Hematopoietic multipotent progenitor cell treated with erythropoietin and hydrocortisone succinate and interleukin-3 and kit ligand, for 4 days (in vitro differentiated cells): ENCODE data around the gene PPP2R2D.
"Not testable (repeated sequence)": the region's sequence is repeated elsewhere in the genome, so short reads cannot be mapped to it uniquely, and the experiment has no call there.

Experiments
- DNase-seq: peaks from one replicate; pipeline ENCODE4 v3.0.0-alpha.2; 2015

PPP2R2D gene

GRCh38 chr10:131909014-131909808 is 8.4 kb downstream of the PPP2R2D start:
- DNase-seq, result peak; percentile 54

- no peak for DNase-seq
Observed at GRCh38 chr10:131909929-131910328, 9.1 kb downstream of the PPP2R2D start.

- DNase-seq, result no peak
Observed at GRCh38 chr10:131910663-131911314, 10.0 kb downstream of the PPP2R2D start.

GRCh38 chr10:131911451-131911850 is 10.6 kb downstream of the PPP2R2D start:
- DNase-seq, result no peak

- DNase-seq, result no peak
Observed at GRCh38 chr10:131912620-131913019, 11.8 kb downstream of the PPP2R2D start.

- DNase-seq, result no peak
Observed at GRCh38 chr10:131915484-131915883, 14.7 kb downstream of the PPP2R2D start.

- no peak for DNase-seq
Observed at GRCh38 chr10:131915990-131916766, 15.4 kb downstream of the PPP2R2D start.

- not testable (repeated sequence) for DNase-seq
Observed at GRCh38 chr10:131916767-131917160, 16.0 kb downstream of the PPP2R2D start.

GRCh38 chr10:131917496-131917895 is 16.7 kb downstream of the PPP2R2D start:
- not testable (repeated sequence) for DNase-seq

GRCh38 chr10:131919461-131919860 is 18.7 kb downstream of the PPP2R2D start:
- not testable (repeated sequence) for DNase-seq

- no peak for DNase-seq
Observed at GRCh38 chr10:131920151-131920550, 19.3 kb downstream of the PPP2R2D start.

GRCh38 chr10:131920693-131921092 is 19.9 kb downstream of the PPP2R2D start:
- DNase-seq, result no peak

GRCh38 chr10:131921184-131921583 is 20.4 kb downstream of the PPP2R2D start:
- DNase-seq, result no peak

- DNase-seq, result no peak
Observed at GRCh38 chr10:131923038-131923756, 22.4 kb downstream of the PPP2R2D start.

- DNase-seq, result peak; percentile 30
Observed at GRCh38 chr10:131925011-131925649, 24.3 kb downstream of the PPP2R2D start.

- DNase-seq, result no peak
Observed at GRCh38 chr10:131925716-131926115, 24.9 kb downstream of the PPP2R2D start.

- no peak for DNase-seq
Observed at GRCh38 chr10:131926253-131926652, 25.4 kb downstream of the PPP2R2D start.

- no peak for DNase-seq
Observed at GRCh38 chr10:131926743-131927595, 26.2 kb downstream of the PPP2R2D start.

GRCh38 chr10:131928248-131929095 is 27.7 kb downstream of the PPP2R2D start:
- DNase-seq, result peak; percentile 63

- DNase-seq, result no peak
Observed at GRCh38 chr10:131929122-131929845, 28.5 kb downstream of the PPP2R2D start.
